HCT116 (cell line): ENCODE measurements around the gene FOXP1. TPM values are rescaled to one million over a fixed set of nuclear protein-coding genes. Genes with fewer than 3 reads are reported as not detected.

Experiments
- ATAC-seq: fragments of 200-7000 bp; cut with Tn5 transposase; 2 replicates; pipeline ENCODE4 v1.9.1; 2020; ENCODE audit warnings: mild to moderate bottlenecking, moderate library complexity
- BruUV-seq: library from RNA; stranded (reverse); fragments of 400-500 nt; replicated peaks from 2 replicates; lab custom pipeline; 2021; lab: Mats Ljungman, UMichigan
- CTCF ChIA-PET: fragments of 300-600 bp; sonication (Branson Sonifier 250); formaldehyde crosslinking; loops from one replicate; lab custom pipeline; 2021; ENCODE audit warnings: antibody characterized with exemption; lab: Charles Lee
- POLR2A ChIA-PET: fragments of 300-600, 350-600 bp; sonication (Branson Sonifier 250); formaldehyde crosslinking; loops from one replicate; lab custom pipeline; 2021; ENCODE audit warnings: antibody characterized with exemption; lab: Charles Lee
- RAD21 ChIA-PET, 2 experiments: fragments of 300-600 bp; sonication (Branson Sonifier 250); formaldehyde crosslinking; loops; one replicate each; lab custom pipeline; 2023; ENCODE audit warnings: low total read pairs in 2 of 2; ENCODE audit not compliant: uncharacterized antibody in 2 of 2, unreplicated experiment in 2 of 2, low non-redundant PET in 1 of 2; lab: Charles Lee
- DNase-seq: peaks from one replicate; pipeline ENCODE4 v3.0.0-alpha.2; 2010; ENCODE audit warnings: low read depth, low spot score
- H2AFZ ChIP-seq: fragments of 200-600 bp; shearing (Covaris generic), sonication (generic); 2 replicates; pipeline ENCODE4 v1.6.1; 2017; ENCODE audit warnings: low read depth, mixed run types, mixed read lengths, antibody characterized with exemption, low read length; ENCODE audit not compliant: poor library complexity, severe bottlenecking
- H3K27ac ChIP-seq: 2 replicates; pipeline ENCODE4 v1.5.1; 2012; ENCODE audit warnings: low read depth, low read length
- H3K27me3 ChIP-seq: fragments of 200-600 bp; sonication (generic); 2 replicates; pipeline ENCODE4 v1.6.1; 2016; ENCODE audit warnings: mixed run types, low read length, mixed read lengths; ENCODE audit not compliant: insufficient read depth
- H3K36me3 ChIP-seq, 2 experiments: fragments of 200-500 bp in 1 of 2; fragments of 200-600 bp in 1 of 2; sonication (Bioruptor generic) in 1 of 2; sonication (generic) in 1 of 2; 2 replicates each; pipeline versions ENCODE4 v1.5.1 to v1.6.1; 2014 to 2016; ENCODE audit warnings: low read length in 2 of 2, inconsistent platforms in 1 of 2, mixed read lengths in 1 of 2, mixed run types in 1 of 2; ENCODE audit not compliant: insufficient read depth in 2 of 2, control insufficient read depth in 1 of 2
- H3K4me1 ChIP-seq, 2 experiments: fragments of 200-600 bp in 1 of 2; sonication (generic) in 1 of 2; 2 replicates each; pipeline versions ENCODE4 v1.5.1 to v1.6.1; 2012 to 2017; ENCODE audit warnings: low read length in 2 of 2, inconsistent platforms in 1 of 2, mild to moderate bottlenecking in 1 of 2, mixed read lengths in 1 of 2, mixed run types in 1 of 2, moderate library complexity in 1 of 2; ENCODE audit not compliant: insufficient read depth in 2 of 2, control insufficient read depth in 1 of 2
- H3K4me2 ChIP-seq: fragments of 200-600 bp; sonication (generic); 2 replicates; pipeline ENCODE4 v1.6.1; 2017; ENCODE audit warnings: mixed run types, low read length, mixed read lengths
- H3K4me3 ChIP-seq, 2 experiments: fragments of 200-600 bp in 1 of 2; sonication (generic) in 1 of 2; replicated peaks in 1 of 2; 2 replicates each; pipeline ENCODE4 v1.5.1; 2011 to 2016; ENCODE audit warnings: low read length in 2 of 2, control low read depth in 1 of 2, low read depth in 1 of 2, mild to moderate bottlenecking in 1 of 2, mixed read lengths in 1 of 2, mixed run types in 1 of 2
- H3K79me2 ChIP-seq: fragments of 200-600 bp; sonication (generic); 2 replicates; pipeline ENCODE4 v1.6.1; 2017; ENCODE audit warnings: mild to moderate bottlenecking, mixed run types, low read length, moderate library complexity, mixed read lengths; ENCODE audit not compliant: insufficient read depth
- H3K9ac ChIP-seq: fragments of 200-600 bp; sonication (generic); 2 replicates; pipeline ENCODE4 v1.6.1; 2016; ENCODE audit warnings: low read length, mixed read lengths
- H3K9me2 ChIP-seq: fragments of 200-600 bp; sonication (generic), shearing (Covaris generic); 2 replicates; pipeline ENCODE4 v1.6.1; 2017; ENCODE audit warnings: mixed run types, mild to moderate bottlenecking, moderate library complexity; ENCODE audit not compliant: insufficient read depth
- H3K9me3 ChIP-seq, 2 experiments: fragments of 200-500 bp in 1 of 2; fragments of 200-600 bp in 1 of 2; sonication (Bioruptor generic) in 1 of 2; sonication (generic) in 1 of 2; 2 replicates each; pipeline ENCODE4 v1.6.1; 2014 to 2017; ENCODE audit warnings: low read length in 2 of 2, mixed read lengths in 2 of 2, inconsistent platforms in 1 of 2, low read depth in 1 of 2, mild to moderate bottlenecking in 1 of 2, mixed run types in 1 of 2, moderate library complexity in 1 of 2; ENCODE audit not compliant: control insufficient read depth in 1 of 2, insufficient read depth in 1 of 2
- H4K20me1 ChIP-seq: fragments of 200-600 bp; sonication (generic), shearing (Covaris generic); 2 replicates; pipeline ENCODE4 v1.6.1; 2017; ENCODE audit warnings: mixed run types, mild to moderate bottlenecking, moderate library complexity; ENCODE audit not compliant: insufficient read depth
- ATF3 ChIP-seq: IDR thresholded peaks from 2 replicates; pipeline ENCODE4 v1.6.1; 2012
- CBX3 ChIP-seq: IDR thresholded peaks from 2 replicates; pipeline ENCODE4 v1.6.1; 2012; ENCODE audit warnings: low read depth
- EZH2phosphoT487 ChIP-seq: fragments of 200-600 bp; IDR thresholded peaks from 2 replicates; pipeline ENCODE4 v1.6.1; 2018; ENCODE audit warnings: antibody characterized with exemption, borderline replicate concordance
- FOSL1 ChIP-seq: IDR thresholded peaks from 2 replicates; pipeline ENCODE4 v1.6.1; 2012; ENCODE audit warnings: low read depth
- POLR2AphosphoS5 ChIP-seq: IDR thresholded peaks from 2 replicates; pipeline ENCODE4 v1.6.1; 2011; ENCODE audit warnings: mild to moderate bottlenecking, low read depth, low read length, moderate library complexity
- SIN3A ChIP-seq: IDR thresholded peaks from 2 replicates; pipeline ENCODE4 v1.6.1; 2012; ENCODE audit warnings: low read depth
- TCF7L2 ChIP-seq: IDR thresholded peaks from 2 replicates; pipeline ENCODE4 v1.7.0; 2011; ENCODE audit warnings: borderline replicate concordance, inconsistent platforms; ENCODE audit not compliant: insufficient read depth, insufficient read length; ENCODE audit errors: extremely low read depth
- ZBTB33 ChIP-seq: IDR thresholded peaks from 2 replicates; pipeline ENCODE4 v1.6.1; 2011; ENCODE audit warnings: mild to moderate bottlenecking, low read length, moderate library complexity; ENCODE audit not compliant: insufficient replicate concordance; ENCODE audit errors: extremely low read depth
- ZFX ChIP-seq: fragments of 450-650 bp; IDR thresholded peaks from 2 replicates; pipeline ENCODE4 v1.6.1; 2017
- intact Hi-C: fragments of 100-400 bp; cut with micrococcal nuclease; formaldehyde crosslinking; loops from 2 replicates; pipeline ENCODE4 v1.10.0; 2022
- total RNA-seq: library from RNA; stranded (reverse); gene quantifications from one replicate; pipeline ENCODE4 v1.2.1, GENCODE V29; 2021; ENCODE audit not compliant: unreplicated experiment

FOXP1 gene
- total RNA-seq, 1 experiment from 2014 or later, result 11.4 TPM

- Histone ChIP-seq H3K27me3 (no peaks in the 10 kb centered on the region), H2AFZ (no peak overlapping the region), H4K20me1 (no peaks in the 10 kb centered on the region), H3K9me3 (no peaks in the 10 kb centered on the region), H3K4me3 (no peak overlapping the region), H3K27ac (no peak overlapping the region), H3K36me3 (no peaks in the 10 kb centered on the region), H3K4me1 (no peaks in the 10 kb centered on the region), H3K9me2 (no peaks in the 10 kb centered on the region), H3K9ac (no peak overlapping the region), H3K79me2 (no peaks in the 10 kb centered on the region), H3K4me2 (no peak overlapping the region)
- BruUV-seq, result no TSS peak
- ChIA-PET RAD21 (no interaction called here), POLR2A (no interaction called here), CTCF (no interaction called here)
- intact Hi-C loops, result no loop called here
- ATAC-seq, result no peak
- DNase-seq, result no peak
- TF ChIP-seq ZFX (no peak), ZBTB33 (no peak), TCF7L2 (no peak), FOSL1 (no peak), ATF3 (no peak), SIN3A (no peak), CBX3 (no peak), POLR2AphosphoS5 (no peak), EZH2phosphoT487 (no peak)
Observed at GRCh38 chr3:70963431-70964275, 619.9 kb downstream of the FOXP1 start.
